Measurements from ENCODE around the gene MAP1LC3A.

- TF ChIP-seq CTCF (conservative IDR thresholded peaks at IDR 0.05; ENCODE audit: low read depth, low read length) = no peak
- no peak for TF ChIP-seq EZH2 (IDR thresholded peaks at IDR 0.05; ENCODE audit: borderline replicate concordance, low read depth, low read length, poor library complexity, severe bottlenecking)
Measured at GRCh38 chr20:34607066-34607465, 48.5 kb downstream of the MAP1LC3A start.
